ENCODE results near the gene PRICKLE1.

PRICKLE1 gene

GRCh38 chr12:42627151-42627550 is 37.6 kb upstream of the PRICKLE1 start:
- no peak overlapping the region for H3K9ac ChIP-seq (ENCODE audit: low read depth, low read length)

GRCh38 chr12:42625611-42626010 is 36.1 kb upstream of the PRICKLE1 start:
- H3K27ac ChIP-seq (ENCODE audit: low read length) = no peak overlapping the region
- no peaks in the 10 kb centered on the region for H3K4me1 ChIP-seq (ENCODE audit: insufficient read depth, low read length)
- H3K9me3 ChIP-seq (ENCODE audit: insufficient read depth, low read length, severe bottlenecking) = no peaks in the 10 kb centered on the region
- TF ChIP-seq CTCF (IDR thresholded peaks at IDR 0.05; ENCODE audit: borderline replicate concordance, extremely low read depth, low read length, poor library complexity, severe bottlenecking) (no peak), EZH2 (IDR thresholded peaks at IDR 0.05; ENCODE audit: borderline replicate concordance, low read depth, low read length, severe bottlenecking) (no peak)
- no peaks in the 10 kb centered on the region for H3K27me3 ChIP-seq (ENCODE audit: insufficient read depth, low read length, poor library complexity)
- no peak overlapping the region for H3K4me3 ChIP-seq (ENCODE audit: low read depth in 1 of 2, low read length in 2 of 2)
- no peak overlapping the region for H2AFZ ChIP-seq (ENCODE audit: low read depth, low read length)
- H3K79me2 ChIP-seq (ENCODE audit: insufficient read depth, low read length) = no peaks in the 10 kb centered on the region
- no peak for ATAC-seq (ENCODE audit: insufficient read depth, low read depth)
- DNase-seq = no peak
- no peak overlapping the region for H3K4me2 ChIP-seq (ENCODE audit: insufficient read depth, low read length)
- H3K9ac ChIP-seq (ENCODE audit: low read depth, low read length) = no peak overlapping the region
- no peaks in the 10 kb centered on the region for H4K20me1 ChIP-seq (ENCODE audit: insufficient read depth, low read length)
- no peaks in the 10 kb centered on the region for H3K36me3 ChIP-seq (ENCODE audit: insufficient read depth, low read length)

More at GRCh38 chr12:42627151-42627550, 37.6 kb upstream of the PRICKLE1 start:
- Histone ChIP-seq H3K4me3 (ENCODE audit: low read depth in 1 of 2, low read length in 2 of 2) (no peak overlapping the region), H3K4me2 (ENCODE audit: insufficient read depth, low read length) (no peak overlapping the region), H2AFZ (ENCODE audit: low read depth, low read length) (no peak overlapping the region), H3K9me3 (ENCODE audit: insufficient read depth, low read length, severe bottlenecking) (no peaks in the 10 kb centered on the region), H4K20me1 (ENCODE audit: insufficient read depth, low read length) (no peaks in the 10 kb centered on the region), H3K4me1 (ENCODE audit: insufficient read depth, low read length) (no peaks in the 10 kb centered on the region), H3K36me3 (ENCODE audit: insufficient read depth, low read length) (no peaks in the 10 kb centered on the region), H3K27me3 (ENCODE audit: insufficient read depth, low read length, poor library complexity) (no peaks in the 10 kb centered on the region), H3K79me2 (ENCODE audit: insufficient read depth, low read length) (no peaks in the 10 kb centered on the region), H3K27ac (ENCODE audit: low read length) (no peak overlapping the region)
- ATAC-seq (ENCODE audit: insufficient read depth, low read depth) (no peak), DNase-seq (no peak)
- TF ChIP-seq CTCF (IDR thresholded peaks at IDR 0.05; ENCODE audit: borderline replicate concordance, extremely low read depth, low read length, poor library complexity, severe bottlenecking) (no peak), EZH2 (IDR thresholded peaks at IDR 0.05; ENCODE audit: borderline replicate concordance, low read depth, low read length, severe bottlenecking) (no peak)

GRCh38 chr12:42617622-42618021 is 28.1 kb upstream of the PRICKLE1 start:
- H2AFZ ChIP-seq (ENCODE audit: low read depth, low read length) = no peak overlapping the region
- no peak for TF ChIP-seq CTCF (IDR thresholded peaks at IDR 0.05; ENCODE audit: borderline replicate concordance, extremely low read depth, low read length, poor library complexity, severe bottlenecking)
- no peak overlapping the region for H3K9ac ChIP-seq (ENCODE audit: low read depth, low read length)
- no peaks in the 10 kb centered on the region for H3K36me3 ChIP-seq (ENCODE audit: insufficient read depth, low read length)
- H3K9me3 ChIP-seq (ENCODE audit: insufficient read depth, low read length, severe bottlenecking) = peaks cover 7% of the 10 kb centered on the region
- no peak overlapping the region for H3K4me2 ChIP-seq (ENCODE audit: insufficient read depth, low read length)
- H3K79me2 ChIP-seq (ENCODE audit: insufficient read depth, low read length) = no peaks in the 10 kb centered on the region
- H3K27me3 ChIP-seq (ENCODE audit: insufficient read depth, low read length, poor library complexity) = no peaks in the 10 kb centered on the region
- DNase-seq (no peak), ATAC-seq (ENCODE audit: insufficient read depth, low read depth) (no peak)
- no peak overlapping the region for H3K4me3 ChIP-seq (ENCODE audit: low read depth in 1 of 2, low read length in 2 of 2)
- no peaks in the 10 kb centered on the region for H3K4me1 ChIP-seq (ENCODE audit: insufficient read depth, low read length)
- no peak overlapping the region for H3K27ac ChIP-seq (ENCODE audit: low read length)
- H4K20me1 ChIP-seq (ENCODE audit: insufficient read depth, low read length) = no peaks in the 10 kb centered on the region

GRCh38 chr12:42615006-42615405 is 25.5 kb upstream of the PRICKLE1 start:
- Histone ChIP-seq H3K4me1 (ENCODE audit: insufficient read depth, low read length) (no peaks in the 10 kb centered on the region), H3K27ac (ENCODE audit: low read length) (no peak overlapping the region), H3K4me2 (ENCODE audit: insufficient read depth, low read length) (no peak overlapping the region), H3K9ac (ENCODE audit: low read depth, low read length) (no peak overlapping the region), H3K36me3 (ENCODE audit: insufficient read depth, low read length) (no peaks in the 10 kb centered on the region), H4K20me1 (ENCODE audit: insufficient read depth, low read length) (no peaks in the 10 kb centered on the region), H3K9me3 (ENCODE audit: insufficient read depth, low read length, severe bottlenecking) (peaks cover 7% of the 10 kb centered on the region), H3K4me3 (ENCODE audit: low read depth in 1 of 2, low read length in 2 of 2) (no peak overlapping the region), H3K79me2 (ENCODE audit: insufficient read depth, low read length) (no peaks in the 10 kb centered on the region), H3K27me3 (ENCODE audit: insufficient read depth, low read length, poor library complexity) (no peaks in the 10 kb centered on the region), H2AFZ (ENCODE audit: low read depth, low read length) (no peak overlapping the region)
- TF ChIP-seq CTCF (IDR thresholded peaks at IDR 0.05; ENCODE audit: borderline replicate concordance, extremely low read depth, low read length, poor library complexity, severe bottlenecking) (no peak), EZH2 (IDR thresholded peaks at IDR 0.05; ENCODE audit: borderline replicate concordance, low read depth, low read length, severe bottlenecking) (no peak)
- no peak for ATAC-seq (ENCODE audit: insufficient read depth, low read depth)
- no peak for DNase-seq
